Brain microvascular endothelial cell (primary cell): ENCODE results near the gene MACROH2A1.

Source experiments
- DNase-seq: peaks from one replicate; pipeline ENCODE4 v3.0.0-alpha.2; 2020
- H3K27ac ChIP-seq: fragments of 250-450 bp; sonication (Bioruptor Pico); 2 replicates; pipeline ENCODE4 v1.5.1; 2020; ENCODE audit warnings: mild to moderate bottlenecking, moderate library complexity
- H3K27me3 ChIP-seq: fragments of 250-450 bp; sonication (Bioruptor Pico); replicated peaks from 2 replicates; pipeline ENCODE4 v1.5.1; 2020; ENCODE audit warnings: mild to moderate bottlenecking
- H3K36me3 ChIP-seq: fragments of 250-450 bp; sonication (Bioruptor Pico); replicated peaks from 2 replicates; pipeline ENCODE4 v1.5.1; 2020; ENCODE audit warnings: mild to moderate bottlenecking
- H3K4me3 ChIP-seq: 2 replicates; pipeline ENCODE4 v1.5.1; 2011; ENCODE audit warnings: low read depth, mild to moderate bottlenecking, control low read depth, low read length, moderate library complexity
- CTCF ChIP-seq: IDR thresholded peaks from 2 replicates; pipeline ENCODE4 v1.5.1; 2011; ENCODE audit warnings: low read depth, mild to moderate bottlenecking, moderate library complexity, low read length, control low read depth, inconsistent platforms; ENCODE audit errors: missing control alignments
- in situ Hi-C: cut with HindIII; loops from 2 replicates; pipeline ENCODE4 v1.10.0; 2017; ENCODE audit warnings: low sequenced_read_pairs, low pct_ligation_motif_present

MACROH2A1 gene

GRCh38 chr5:135318924-135319323 is 80.1 kb downstream of the MACROH2A1 start:
- TF ChIP-seq CTCF: no peak
- Histone ChIP-seq H3K4me3 (no peak overlapping the region), H3K27ac (no peak overlapping the region), H3K27me3 (no peaks in the 10 kb centered on the region), H3K36me3 (no peaks in the 10 kb centered on the region)
- in situ Hi-C loops: no loop called here
- DNase-seq: no peak

GRCh38 chr5:135318037-135318436 is 81.0 kb downstream of the MACROH2A1 start:
- Histone ChIP-seq H3K27ac (no peak overlapping the region), H3K4me3 (no peak overlapping the region), H3K36me3 (no peaks in the 10 kb centered on the region), H3K27me3 (no peaks in the 10 kb centered on the region)
- TF ChIP-seq CTCF: no peak
- in situ Hi-C loops: no loop called here
- no peak for DNase-seq

DNA sequence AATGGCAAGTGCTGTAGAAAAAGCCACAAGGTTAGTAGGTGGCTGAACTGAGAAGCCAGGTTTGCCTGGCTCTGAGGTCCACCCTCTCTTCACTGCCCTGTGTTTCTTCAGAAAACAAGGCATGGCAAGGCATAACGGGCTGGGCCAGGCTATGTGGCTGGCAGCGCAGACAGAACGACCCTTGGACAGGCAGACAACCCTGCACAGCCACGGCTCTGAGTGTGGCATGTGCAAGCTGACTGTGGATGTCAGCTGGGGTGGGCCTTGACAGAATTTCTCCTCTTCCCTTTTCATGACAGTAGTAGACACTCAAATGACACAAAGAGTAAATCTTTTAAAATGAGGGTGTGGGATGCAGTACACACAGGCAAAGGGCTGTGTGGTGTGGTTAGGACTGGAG is 81.7 kb downstream of the MACROH2A1 start:
- no peak for DNase-seq
- no peak for TF ChIP-seq CTCF
- H3K27ac ChIP-seq: no peak overlapping the region
- H3K36me3 ChIP-seq: no peaks in the 10 kb centered on the region
- in situ Hi-C loops: no loop called here
- H3K27me3 ChIP-seq: no peaks in the 10 kb centered on the region
- H3K4me3 ChIP-seq: no peak overlapping the region

DNA sequence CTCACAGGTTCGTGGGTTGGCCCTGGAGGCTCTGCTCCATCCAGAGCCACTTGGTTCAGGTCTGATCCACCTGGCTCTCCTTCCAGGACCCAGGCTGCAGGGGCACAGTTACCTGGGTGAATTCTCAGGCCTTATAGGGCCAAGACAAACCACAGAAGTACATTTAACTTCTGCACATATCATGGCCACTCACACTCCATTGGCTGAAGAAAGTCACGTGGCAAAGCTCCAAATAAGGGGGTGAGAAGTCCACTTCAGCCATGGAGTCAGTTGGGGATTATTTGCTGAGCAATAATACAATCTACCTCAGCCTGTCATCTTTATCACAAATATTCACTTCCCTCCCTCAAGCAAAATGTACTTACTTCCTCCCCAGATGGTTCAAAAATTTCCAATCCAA is 83.6 kb downstream of the MACROH2A1 start:
- DNase-seq: no peak
- in situ Hi-C loops: no loop called here
- TF ChIP-seq CTCF: no peak
- Histone ChIP-seq H3K27me3 (no peaks in the 10 kb centered on the region), H3K36me3 (no peaks in the 10 kb centered on the region), H3K27ac (no peak overlapping the region), H3K4me3 (no peak overlapping the region)

GRCh38 chr5:135313946-135314345 is 85.1 kb downstream of the MACROH2A1 start:
- TF ChIP-seq CTCF: no peak
- in situ Hi-C loops: no loop called here
- H3K27ac ChIP-seq: no peak overlapping the region
- H3K36me3 ChIP-seq: no peaks in the 10 kb centered on the region
- no peaks in the 10 kb centered on the region for H3K27me3 ChIP-seq
- no peak for DNase-seq
- H3K4me3 ChIP-seq: no peak overlapping the region

- no peak for TF ChIP-seq CTCF
- in situ Hi-C loops: no loop called here
- H3K27me3 ChIP-seq: no peaks in the 10 kb centered on the region
- no peak for DNase-seq
- no peaks in the 10 kb centered on the region for H3K36me3 ChIP-seq
- no peak overlapping the region for H3K4me3 ChIP-seq
- no peak overlapping the region for H3K27ac ChIP-seq
These were observed 85.6 kb downstream of the MACROH2A1 start for GRCh38 chr5:135313405-135313804.
